GM21390 (cell line): ENCODE data around the gene PCIF1.
"Not testable (repeated sequence)": the region's sequence is repeated elsewhere in the genome, so short reads cannot be mapped to it uniquely, and the experiment has no call there.

Experiments
- ATAC-seq: cut with Tn5 transposase; IDR thresholded peaks from one replicate; pipeline ENCODE4 v1.9.1; 2021; ENCODE audit not compliant: unreplicated experiment

PCIF1 gene

GRCh38 chr20:45991616-45992015, 57.1 kb downstream of the PCIF1 start:
- no peak for ATAC-seq

- no peak for ATAC-seq
Measured at GRCh38 chr20:45993197-45993951, 58.9 kb downstream of the PCIF1 start.

- no peak for ATAC-seq
Measured at GRCh38 chr20:45994761-45995493, 60.4 kb downstream of the PCIF1 start.

GRCh38 chr20:45995495-45996097, 61.1 kb downstream of the PCIF1 start:
- not testable (repeated sequence) for ATAC-seq

GRCh38 chr20:45997187-45997586, 62.7 kb downstream of the PCIF1 start:
- ATAC-seq = no peak
